Measurements from ENCODE around the gene DERL3.

Gene DERL3

DNA sequence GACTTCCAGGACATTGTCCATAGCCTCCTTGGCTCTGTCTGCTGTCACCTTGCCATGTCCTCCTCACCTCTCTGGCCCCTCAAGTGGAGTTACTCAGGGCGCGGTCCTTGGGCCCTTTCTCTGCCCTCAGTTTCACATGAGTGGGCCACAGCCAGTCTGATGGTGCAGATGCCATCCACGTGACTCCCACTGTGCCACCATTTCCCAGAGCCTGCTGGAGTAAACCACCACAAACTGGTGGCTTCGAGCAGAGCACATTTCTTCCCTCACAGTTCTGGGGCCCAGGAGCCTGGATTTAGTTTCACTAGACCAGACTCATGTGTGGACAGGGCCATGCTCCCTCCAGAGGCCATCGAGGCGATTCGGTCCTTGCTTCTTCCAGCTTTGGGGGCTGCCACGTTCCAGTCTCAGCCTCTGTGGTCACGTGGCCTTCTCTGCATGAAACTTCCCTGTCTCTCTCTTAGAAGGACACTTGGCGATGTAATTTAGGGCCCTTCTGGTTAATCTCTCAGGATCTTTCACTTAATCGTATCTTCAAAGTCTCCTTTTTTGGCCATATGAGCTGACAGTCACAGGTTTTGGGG is 37.5 kb downstream of the DERL3 start:
- no peak for DNase-seq

DNA sequence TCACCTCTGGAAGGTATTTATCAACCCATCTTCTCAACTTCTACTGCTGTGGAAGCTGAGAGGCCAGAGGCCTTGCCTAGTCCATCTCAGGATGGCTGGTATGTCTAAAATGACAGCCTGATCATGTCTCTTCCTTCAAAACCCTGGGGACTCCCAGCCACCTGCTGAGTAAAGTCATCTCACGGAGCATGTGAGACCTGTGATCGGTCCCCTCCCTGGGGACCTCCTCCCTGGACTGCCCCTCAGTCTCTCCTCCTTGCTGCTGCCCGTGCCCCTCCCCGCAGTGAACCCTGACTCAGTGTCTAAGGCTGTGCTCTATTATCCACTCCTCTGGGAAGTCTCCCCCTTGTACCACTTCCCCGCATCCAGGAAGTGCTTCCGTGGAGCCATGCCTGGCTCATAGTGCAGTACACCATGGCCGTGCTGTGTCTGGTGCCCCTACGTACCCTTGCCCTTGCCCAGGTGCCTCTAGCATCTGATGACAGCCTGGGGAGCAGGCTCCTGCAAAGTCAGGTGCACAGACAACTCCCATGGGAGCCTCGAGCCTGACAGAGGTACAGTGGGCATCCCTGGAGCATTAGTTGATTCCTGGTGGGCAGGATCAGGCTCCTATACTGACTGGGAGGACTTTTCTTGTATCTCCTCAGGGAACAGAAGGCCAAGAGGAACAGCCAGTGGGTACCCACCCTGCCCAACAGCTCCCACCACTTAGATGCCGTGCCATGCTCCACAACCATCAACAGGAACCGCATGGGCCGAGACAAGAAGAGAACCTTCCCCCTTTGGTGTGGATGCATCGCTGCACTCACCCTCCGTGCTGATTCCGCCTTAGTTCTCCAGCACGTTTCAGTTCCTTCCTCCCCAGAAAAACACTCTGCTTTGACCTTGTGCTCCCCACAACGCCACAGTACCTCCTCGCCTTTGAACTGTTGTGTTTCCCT is 38.2 kb downstream of the DERL3 start:
- DNase-seq: no peak

DNA sequence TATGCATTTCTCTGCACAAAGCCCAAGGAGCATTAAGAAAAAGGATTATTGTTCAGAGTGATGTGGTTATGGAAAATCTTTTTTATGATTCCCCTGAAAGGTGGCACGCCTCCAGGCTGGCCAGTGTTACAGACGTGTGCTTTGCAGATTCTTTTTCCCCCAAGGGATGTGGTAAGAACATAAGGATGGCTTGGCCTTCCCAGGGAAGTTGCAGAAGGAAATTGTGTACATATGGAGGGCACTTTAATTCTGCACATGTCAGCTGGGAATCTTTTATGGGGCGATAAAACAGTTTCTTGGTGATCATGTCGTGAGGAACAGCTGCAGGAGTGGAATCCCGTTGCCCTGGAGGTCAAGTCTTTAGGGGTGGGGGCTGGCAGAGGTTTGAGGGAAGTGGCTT is 42.3 kb downstream of the DERL3 start:
- DNase-seq: no peak

DNA sequence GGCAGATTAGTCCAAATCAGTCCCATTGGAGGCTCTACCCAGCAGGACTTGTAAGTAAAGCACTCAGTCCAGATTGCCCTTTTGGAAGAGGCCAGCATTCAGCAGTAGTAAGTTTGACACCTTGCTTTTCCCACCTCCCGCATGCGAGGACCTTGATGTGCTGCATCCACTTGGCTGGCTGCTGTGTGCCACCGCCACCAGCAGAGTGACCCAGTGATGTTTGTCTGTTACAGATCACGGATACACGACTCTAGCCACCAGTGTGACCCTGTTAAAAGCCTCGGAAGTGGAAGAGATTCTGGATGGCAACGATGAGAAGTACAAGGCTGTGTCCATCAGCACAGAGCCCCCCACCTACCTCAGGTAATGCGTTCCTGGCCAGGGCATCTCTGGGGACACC is 45.5 kb downstream of the DERL3 start:
- no peak for DNase-seq

DNA sequence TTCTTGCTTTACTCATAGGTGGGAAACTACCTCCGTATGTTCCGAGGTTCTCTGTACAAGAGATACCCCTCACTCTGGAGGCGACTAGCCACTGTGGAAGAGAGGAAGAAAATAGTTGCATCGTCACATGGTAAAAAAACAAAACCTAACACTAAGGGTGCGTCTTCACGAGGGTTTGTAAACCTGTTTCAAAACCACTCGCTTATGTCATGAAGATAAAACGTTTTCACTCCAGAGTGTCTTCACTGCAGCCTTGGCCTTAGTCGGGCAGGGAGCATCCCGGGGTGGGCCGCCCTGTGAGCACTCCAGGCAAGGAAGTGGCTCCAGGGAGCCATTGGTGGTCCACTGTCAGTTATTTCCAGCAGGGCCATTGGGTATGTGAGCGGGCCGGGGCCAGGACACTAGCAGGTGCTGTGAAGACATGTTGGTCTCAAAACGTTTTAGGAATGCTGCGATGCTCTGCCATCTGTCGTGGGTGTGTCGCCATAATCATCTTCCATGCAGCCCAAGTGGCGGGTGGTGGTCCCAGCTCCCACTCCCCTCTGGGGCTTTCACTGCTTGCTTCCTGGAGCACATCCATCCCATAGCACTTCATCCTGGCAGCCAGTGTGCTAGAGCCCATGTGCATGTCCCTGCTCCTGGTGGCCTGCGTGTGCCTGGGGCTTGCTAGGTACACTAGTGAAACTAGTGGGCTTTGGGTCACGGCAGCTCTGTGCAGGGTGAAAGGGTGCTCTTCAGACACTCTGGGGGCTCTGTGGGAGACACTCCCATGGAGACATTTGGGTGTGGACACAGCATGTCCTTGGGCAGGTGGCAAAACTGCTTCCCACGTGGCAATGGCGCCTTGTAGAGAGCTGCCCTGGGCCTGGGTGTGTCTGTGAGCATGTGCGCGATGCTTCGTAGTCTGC is 46.8 kb downstream of the DERL3 start:
- no peak for DNase-seq

DNA sequence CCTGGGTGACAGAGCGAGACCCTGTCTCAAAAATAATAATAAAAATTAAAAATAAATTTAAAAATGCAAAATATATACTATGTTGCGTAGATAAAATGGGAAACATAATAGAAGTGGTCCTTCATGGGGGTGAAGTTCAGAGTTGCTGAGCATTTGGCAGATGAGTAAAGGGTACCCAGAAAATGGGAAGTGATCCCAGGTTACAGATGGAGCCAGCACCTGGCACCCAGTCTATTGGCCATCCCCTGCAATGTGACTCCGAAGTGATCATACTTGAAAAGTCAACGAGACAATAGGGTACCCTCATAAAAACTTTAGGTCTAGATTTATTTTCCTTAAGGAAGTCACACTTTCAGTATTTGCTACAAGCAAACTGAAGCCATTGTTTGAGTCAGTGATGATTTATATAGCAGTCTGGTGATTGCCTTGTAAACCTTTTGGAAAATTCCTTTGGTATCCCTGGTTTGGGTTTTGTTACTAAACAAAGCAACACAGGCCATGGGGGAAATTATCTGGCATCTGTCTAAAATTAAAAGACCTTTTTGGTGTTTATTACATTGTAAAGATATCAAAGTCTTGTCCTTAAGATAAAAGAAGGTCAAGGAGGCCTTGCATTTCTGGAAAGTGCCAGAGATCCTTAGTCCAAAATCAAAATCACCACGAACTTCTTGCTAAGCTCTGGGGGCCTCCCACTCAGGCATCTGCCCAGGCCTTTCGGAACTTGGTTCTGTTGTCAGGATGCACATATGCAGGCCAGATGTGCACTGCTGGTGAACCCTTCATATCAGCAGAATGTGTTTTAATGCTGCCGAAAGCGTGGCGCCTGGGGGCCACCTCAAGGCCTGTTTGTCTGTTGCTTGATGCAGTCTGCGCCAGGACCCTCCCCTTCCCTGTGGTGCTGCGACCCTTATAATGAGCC is 47.7 kb downstream of the DERL3 start:
- DNase-seq: no peak

DNA sequence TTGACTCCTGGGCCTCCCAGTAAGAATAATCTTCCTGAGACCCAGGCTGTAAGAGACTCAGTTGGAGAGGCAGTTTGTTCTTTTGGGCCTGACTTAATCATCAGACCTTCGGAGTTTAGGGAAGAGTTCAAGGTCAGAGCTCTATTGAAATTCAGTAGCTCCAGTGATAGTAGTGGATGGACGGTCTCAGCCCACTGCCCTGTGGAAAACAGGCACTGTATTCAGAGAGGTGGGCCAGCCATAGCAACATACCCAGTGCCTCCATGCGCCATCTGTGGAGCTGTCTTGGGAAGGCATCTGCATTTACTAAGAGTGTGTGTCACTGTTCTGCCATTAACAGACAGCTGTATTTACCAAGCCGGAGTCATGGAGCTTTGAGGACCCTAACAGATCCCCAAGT is 49.2 kb downstream of the DERL3 start:
- no peak for DNase-seq

DNA sequence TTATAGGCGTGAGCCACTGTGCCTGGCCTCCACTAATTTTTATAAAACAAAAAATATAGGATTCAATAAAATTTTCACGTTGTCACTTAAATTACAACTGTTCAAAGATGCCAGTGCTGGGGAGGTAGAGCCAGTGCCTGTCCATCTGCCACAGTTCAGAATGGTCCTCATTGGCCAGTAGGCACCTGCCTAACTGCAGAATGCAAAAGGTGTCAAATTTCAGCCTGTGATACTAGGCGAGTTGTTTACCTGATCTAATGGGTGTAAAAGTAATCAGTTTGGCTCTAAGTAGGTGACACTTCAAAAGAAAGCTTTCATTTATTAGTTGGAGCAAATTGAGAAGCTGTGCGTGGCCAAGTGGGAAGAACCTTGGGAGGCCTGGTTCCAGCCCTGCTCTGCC is 49.7 kb downstream of the DERL3 start:
- peak; percentile 7 for DNase-seq

DNA sequence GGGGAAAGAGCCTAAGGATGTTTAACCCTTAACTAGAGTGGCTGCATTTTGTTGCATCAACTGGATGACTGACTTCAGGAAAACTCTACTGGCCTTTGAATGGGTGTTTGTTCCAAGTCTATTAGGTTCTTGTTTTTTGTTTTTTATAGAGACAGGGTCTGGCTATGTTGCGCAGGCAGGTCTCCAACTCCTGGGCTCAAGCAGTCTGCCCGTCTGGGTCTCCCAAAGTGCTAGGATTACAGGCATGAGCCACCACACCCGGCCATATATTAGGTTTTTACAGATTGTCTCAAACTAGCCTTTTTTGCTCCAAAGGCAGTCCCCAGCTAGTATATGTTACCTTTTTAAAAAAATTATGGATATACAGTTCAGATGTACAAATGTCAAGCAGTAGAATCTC is 50.9 kb downstream of the DERL3 start:
- no peak for DNase-seq

DNA sequence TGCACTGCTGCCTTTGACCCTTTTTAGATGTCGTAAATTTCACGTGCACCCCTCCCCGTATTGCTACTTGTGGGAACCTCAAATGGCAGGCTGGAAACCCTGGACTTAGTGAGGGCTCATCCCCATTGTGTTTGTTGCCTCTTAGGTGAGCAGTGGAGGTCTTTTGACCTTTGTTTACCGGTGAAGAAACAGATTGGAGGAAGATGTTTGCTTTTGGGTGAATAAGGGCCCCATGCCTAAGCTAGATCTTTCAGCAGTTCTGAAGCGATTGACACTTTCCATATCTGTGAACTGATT is 51.3 kb downstream of the DERL3 start:
- DNase-seq: peak; percentile 30

DNA sequence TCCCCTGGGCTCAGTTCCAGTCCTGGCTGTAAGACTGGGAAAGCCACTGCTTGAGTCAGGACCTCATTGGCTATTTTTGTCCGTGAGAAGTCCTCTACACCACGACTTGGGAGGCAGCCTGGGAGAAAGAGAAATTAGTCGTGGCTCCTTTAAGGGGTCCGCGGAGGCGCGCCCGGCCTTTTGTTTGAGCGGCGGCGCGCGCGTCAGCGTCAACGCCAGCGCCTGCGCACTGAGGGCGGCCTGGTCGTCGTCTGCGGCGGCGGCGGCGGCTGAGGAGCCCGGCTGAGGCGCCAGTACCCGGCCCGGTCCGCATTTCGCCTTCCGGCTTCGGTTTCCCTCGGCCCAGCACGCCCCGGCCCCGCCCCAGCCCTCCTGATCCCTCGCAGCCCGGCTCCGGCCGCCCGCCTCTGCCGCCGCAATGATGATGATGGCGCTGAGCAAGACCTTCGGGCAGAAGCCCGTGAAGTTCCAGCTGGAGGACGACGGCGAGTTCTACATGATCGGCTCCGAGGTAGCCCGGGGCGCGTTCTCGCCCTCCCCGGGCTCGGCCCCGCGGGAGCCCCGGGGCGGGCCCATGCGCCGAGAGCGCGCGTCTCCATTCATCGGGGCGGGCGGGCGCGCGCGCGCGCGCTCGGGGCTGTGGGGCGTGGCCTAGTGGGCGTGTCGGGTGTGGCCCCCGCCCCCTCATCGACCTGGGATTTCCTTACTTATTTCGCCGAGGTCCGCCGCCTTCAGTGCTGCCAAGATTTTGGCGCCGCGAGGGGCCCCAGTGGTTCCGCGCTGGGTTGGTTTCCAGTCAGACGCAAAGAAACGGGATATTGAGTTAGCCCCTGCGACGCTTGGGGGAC is 51.8 kb downstream of the DERL3 start, which contains the start of gene SMARCB1:
SMARCB1 (plus strand) TSS at position 215 of the 848 bp plus-strand sequence; CDS start at position 419, 204 bp downstream.
- peak; percentile 87 for DNase-seq

DNA sequence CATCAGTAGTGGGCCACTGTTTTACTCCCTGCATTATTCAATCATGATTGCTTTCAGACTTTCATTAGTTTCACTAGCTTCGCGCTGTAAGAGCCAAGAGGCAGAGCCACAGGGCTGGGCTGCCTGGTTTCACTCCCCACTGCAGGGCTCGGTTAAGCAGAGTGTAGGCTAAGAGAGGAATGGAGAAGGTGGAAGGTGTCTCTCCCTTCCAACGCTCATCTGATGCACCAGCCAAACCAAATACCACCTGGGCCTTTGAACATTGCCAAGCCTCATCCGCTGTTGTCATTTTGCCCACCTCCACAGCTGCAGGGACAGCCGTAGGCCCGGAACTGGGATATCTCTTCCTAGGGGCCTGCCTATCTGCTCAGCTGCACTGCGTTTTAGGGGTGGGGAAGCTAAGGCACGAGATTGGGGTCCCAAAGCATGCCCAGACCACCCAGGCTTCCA is 52.5 kb downstream of the DERL3 start:
- peak; percentile 1 for DNase-seq

All from DMS53 (cell line).